ACHN (cell line): Measurements from ENCODE around the gene PPM1B.
"Not testable (repeated sequence)": the region's sequence is repeated elsewhere in the genome, so short reads cannot be mapped to it uniquely, and the experiment has no call there.

Experiments
- DNase-seq: peaks from one replicate; pipeline ENCODE4 v3.0.0-alpha.2; 2015
- in situ Hi-C: cut with HindIII; loops from 2 replicates; pipeline ENCODE4 v1.10.0; 2017; ENCODE audit warnings: low sequenced_read_pairs, low pct_ligation_motif_present, low pct_unique_long_range_greater_than_20kb

Gene PPM1B

DNA sequence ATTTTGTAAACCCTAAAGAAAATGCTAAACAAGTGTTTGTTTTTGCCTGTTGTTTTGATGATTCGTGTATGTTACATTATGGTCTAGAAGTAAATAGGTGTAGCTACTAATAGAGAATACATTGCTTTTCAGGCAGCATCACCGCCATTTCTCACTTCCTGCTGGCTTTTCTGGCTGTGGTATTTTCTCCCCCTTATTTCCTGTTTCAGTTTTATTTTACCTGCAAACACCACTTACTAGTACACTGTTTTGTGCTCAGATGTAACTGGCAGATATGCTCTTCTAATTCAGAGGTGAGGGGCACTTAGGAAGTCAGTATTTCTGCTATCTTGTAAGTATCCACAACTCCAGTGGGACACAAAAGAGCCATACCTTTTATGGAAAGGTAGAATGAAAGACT, 68.5 kb downstream of the PPM1B start:
- DNase-seq: no peak

DNA sequence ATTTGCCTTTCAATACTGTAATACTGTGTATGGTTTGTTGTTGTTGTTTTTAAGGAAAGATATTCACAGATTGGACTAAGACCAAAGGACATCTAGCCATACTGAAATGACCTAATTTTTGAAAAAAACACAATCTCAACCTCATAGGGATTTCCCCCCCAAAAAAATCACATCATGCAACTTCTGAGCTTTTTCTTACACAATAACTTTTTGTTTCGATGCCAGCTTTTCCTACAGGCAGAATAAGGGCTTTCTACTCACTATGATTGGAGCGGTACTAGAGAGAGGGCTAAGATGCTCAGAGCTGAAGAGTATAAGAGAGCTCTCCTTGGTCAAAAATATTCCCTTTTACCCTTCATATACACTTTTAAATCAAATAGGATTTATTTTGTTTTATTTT, 74.2 kb downstream of the PPM1B start:
- in situ Hi-C loops: no loop called here

More for the DNA sequence above, 68.5 kb downstream of the PPM1B start:
- in situ Hi-C loops: no loop called here

DNA sequence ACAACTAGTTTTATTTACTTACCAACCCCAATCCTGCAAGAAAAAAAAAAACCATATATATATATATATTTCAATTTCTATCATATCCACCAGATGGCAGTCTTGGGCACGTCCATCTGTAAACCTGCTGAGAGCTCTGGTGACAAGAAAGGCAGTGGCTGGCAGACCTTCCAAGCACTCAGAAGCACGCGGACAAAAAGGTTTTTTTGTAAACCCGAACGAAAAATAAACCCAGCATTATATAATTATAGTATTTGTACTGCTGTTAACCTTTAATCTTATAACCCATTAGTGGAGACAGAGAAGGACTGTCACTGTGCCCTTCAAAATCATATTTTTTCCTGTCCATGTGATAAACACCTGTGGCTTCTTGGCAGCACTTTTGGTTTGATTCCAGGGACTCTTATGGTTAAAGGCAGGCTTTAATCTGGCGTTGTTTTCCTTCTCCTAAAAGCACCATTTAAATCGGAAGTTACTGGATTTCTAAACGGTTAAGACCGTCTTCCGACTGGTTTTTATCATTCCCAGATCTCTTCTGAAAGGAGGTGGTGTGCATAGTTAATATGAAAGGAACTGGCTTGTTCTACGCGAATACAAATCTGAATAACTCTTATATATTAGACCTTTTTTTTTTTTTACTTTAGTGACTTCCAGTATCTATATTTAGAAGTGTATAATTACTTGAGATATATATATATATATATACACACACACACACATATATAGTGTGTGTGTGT, 75.6 kb downstream of the PPM1B start:
- peak; percentile 87 for DNase-seq
- in situ Hi-C loops: no loop called here

More for the DNA sequence above, 74.2 kb downstream of the PPM1B start:
- DNase-seq: no peak

DNA sequence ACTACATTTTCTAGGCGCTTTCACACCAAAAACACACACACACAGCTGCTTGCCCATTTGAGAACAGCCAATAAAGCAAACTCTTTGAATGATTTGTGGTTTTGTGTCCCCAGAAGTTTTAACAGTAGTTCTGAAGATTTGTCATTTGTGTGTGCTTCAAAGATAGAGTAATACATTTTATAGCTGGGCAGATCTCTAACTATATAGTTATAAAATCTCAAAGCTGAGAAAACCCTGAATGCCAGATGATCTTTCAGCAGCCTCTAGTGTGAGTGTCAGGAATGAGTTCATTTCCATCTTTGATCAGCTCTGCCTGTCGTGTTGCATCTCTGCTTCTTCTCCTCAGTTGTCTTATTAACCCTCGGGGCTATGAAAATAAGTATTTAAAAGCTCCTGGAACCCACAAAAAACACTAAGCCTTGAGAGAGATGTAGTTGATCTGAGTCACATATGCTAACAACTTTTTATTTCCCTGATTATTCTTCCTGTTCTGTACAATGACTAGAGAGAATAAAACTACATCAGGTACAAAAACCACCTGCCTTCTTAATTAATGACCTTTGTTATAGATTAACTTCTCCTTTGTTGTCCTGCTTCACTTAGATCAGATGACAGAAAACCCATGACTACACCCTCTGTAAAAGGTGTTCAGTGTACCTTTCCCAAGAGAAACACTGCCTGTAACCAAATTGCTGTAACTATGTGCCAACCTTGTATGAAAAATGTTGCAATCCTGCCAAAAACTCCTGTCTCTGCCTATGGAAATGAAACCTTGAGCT, 76.6 kb downstream of the PPM1B start:
- no peak for DNase-seq
- in situ Hi-C loops: no loop called here

DNA sequence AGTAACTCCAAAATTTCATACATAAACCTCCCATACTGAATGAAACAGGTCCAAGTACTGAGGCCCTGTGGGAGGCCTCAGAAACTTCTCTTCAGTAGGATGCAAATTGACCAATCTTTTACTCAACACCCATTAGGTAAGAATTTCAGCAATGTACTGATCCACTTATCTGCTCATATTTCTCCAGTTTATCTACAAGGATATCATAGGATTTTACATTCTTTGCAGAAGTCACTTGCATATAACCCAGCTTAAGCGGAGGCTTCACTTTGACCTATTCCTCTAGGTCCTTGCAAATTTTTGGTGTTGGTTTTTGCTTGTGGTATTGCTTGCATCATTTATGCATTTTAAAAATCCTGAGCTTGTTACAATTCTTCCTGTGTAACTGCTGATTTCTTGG, 77.8 kb downstream of the PPM1B start:
- in situ Hi-C loops: no loop called here

DNA sequence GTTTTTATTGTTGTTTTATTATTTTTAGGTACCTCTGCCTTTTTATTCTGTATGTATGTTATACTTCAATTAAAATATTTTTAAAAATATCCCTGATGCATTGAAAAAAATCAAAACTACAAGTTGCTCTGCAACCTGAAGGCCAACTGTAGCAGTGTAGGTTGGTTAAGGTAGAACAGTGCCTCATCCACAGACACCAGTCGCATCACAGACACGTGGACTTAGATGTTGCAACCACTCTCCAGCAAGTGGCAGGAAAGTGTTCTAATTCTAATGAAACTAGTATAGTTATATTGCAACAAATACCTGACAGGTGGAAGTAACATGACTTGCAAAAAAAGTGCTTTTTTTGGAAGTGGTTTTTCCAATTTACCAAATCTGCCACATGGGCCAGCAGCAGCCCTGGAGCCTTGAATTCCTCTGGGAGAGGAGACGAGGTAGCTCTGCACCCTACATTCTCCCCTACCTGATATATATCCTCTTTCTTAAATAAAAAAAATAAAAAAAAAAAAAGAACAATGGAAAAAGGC, 78.2 kb downstream of the PPM1B start:
- in situ Hi-C loops: no loop called here
- no peak for DNase-seq

More for the DNA sequence above, 77.8 kb downstream of the PPM1B start:
- DNase-seq: no peak

DNA sequence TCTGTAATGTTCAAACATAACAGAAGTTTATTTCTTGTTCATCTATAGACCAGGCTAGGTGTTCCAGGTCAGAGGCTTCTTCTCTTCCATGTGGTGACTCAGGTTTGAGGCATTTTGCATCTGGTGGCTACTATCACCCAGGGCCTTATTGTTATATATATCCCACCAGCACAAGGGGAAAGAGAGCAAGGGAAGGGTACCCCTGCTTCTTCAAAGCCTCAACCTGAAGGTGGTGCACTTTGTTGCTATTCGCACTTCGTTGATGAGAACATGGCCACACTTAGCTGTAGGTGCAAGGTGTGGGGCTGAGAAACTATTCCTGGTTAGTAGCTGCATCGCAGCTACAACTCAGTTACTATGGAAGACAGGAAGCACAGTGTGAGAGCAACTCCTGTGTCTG, 79.2 kb downstream of the PPM1B start:
- DNase-seq: peak; percentile 72
- in situ Hi-C loops: no loop called here

DNA sequence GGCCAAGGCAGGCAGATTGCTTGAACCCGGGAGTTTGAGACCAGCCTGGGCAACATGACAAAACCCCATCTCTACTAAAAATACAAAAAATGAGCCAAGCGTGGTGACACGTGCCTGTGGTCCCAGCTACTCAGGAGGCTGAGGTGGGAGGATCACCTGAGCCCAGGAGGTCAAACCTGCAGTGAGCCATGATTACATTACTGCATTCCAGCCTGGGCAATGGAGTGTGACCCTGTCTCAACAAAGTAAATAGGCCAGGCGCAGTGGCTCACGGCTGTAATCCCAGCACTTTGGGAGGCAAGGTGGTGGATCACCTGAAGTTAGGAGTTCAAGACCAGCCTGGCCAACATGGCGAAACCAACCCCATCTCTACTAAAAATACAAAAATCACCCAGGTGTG, 80.6 kb downstream of the PPM1B start:
- in situ Hi-C loops, DNase-seq: not testable (repeated sequence)

DNA sequence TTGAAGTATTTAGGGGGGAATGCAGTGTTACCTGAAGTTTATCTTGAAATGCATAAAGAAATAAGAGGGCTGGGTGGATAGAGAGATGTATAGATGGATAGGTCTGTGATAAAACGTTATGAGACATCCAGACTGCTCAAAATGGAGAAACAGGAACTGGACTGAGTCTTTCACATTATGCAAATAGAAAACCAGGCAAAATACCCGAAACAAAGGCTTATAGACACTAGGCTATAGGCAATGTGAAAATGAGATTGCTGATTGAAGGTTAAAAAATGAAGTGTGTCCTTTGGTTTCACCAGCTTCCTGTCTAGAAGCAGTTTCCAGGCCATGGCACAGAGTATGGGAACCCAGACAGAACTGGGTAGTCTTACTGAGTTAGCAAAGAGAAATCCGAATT, 81.7 kb downstream of the PPM1B start:
- in situ Hi-C loops: no loop called here
- no peak for DNase-seq

DNA sequence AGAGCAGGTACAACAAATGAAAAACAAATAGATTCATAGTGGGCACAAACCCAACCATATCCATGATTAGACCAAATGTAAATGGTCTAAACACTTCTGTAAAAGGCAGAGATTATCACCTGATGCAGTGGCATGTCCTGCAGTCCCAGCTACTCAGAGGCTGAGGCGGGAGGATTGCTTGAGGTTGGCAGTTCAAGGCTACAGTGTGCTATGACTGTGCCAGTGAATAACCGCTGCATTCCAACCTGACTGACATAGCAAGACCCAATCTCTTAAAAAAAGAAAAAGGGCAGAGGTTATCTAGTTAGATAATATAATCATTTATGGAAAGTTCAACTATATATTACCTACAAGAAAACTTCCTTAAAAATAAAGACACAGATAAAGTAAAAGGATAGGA, 85.3 kb downstream of the PPM1B start:
- no peak for DNase-seq
- in situ Hi-C loops: no loop called here

DNA sequence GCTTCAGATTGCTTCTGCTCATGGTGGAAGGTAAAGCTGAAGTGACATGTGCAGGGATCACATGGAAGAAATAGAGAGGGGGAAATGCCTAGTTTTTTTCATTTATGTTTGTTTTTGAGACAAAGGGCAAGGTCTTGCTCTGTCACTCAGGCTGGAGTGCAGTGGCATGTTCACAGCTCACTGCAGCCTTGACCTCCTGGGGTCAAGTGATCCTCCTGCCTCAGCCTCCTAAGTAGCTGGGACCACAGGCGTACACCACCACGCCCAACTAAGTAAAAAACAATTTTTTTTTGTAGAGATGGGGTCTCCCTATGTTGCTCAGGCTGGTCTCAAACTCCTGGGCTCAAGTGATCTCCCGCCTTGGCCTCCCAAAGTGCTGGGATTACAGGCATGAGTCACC, 87.0 kb downstream of the PPM1B start:
- in situ Hi-C loops, DNase-seq: not testable (repeated sequence)

DNA sequence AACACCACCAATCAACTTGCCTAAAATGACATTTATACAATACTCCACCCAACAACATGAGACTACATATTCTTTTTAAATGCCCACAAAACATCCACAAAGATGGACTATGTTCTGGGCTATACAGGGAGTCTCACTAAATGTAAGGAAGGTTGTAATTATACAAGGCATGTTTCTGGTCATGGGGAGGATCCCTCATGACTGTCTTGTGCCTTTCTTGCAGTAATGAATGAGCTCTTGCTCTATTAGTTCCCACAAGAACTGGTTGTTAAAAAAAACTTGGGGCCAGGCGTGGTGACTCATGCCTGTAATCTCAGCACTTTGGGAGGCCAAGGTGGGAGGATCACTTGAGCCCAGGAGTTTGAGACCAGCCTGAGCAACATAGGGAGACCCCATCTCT, 89.1 kb downstream of the PPM1B start:
- in situ Hi-C loops, DNase-seq: not testable (repeated sequence)

DNA sequence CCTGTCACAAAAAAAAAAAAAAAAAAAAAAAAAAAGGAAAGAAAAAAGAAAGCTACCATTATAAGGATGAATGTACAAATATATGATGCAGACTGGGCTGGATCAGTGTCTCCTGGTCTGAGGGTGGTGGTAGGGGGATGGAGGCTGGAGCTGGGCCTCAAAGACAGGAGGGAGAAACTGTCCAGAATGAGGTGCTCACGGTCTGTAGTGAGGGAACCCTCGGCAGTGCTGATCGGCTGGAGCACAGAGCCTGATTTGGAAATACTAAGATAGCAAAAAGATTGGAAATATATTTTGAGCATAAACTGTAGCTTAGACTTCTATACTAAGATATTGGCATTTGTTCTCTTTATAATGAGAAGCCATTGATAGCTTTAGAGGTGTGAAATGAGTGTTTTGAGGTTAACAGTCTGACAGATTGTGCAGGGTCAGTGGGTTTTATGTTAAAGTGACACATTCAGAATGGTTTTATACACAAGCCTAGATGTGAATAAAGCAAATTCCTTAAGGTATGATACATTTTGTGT, 98.7 kb downstream of the PPM1B start:
- in situ Hi-C loops: no loop called here
- DNase-seq: no peak

DNA sequence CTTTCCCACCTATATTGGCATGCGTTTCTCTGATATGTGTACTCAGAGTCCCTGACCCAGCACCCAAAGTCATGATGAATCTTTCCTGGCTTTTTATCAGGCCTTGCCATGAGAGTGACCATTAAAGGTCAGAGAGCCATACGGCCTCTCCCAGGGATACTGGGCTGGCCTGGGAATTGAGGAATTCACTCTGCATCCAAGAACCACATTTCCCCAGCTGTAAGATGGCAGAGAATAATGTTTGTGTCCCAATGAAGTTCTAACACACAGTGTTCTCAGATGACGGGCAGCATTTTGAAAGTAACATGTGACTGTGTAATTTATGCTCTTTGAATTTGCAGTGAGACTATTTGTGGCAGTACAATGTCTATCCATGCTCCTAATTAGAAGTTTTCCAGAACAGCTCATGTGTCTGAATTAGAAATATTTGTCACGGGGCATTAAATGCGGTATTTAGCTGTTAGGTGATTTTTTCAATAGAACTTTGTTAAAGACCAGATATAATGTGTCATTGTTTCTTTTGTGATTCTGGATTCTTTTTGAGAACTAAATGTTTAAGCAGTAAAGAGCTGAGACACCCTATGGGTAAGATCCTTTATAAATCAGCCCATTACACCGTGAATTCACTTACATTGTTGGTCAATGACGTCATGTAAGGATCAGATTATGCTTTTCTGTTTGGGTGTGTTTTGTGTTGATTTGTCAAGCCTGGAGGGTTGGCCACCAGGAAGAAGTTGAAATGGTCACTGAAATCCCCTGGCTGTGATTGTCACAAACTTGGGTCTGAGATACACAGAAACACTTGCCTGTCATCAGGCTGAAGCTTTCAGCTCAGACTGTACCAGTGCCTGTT, 99.3 kb downstream of the PPM1B start:
- in situ Hi-C loops: no loop called here

DNA sequence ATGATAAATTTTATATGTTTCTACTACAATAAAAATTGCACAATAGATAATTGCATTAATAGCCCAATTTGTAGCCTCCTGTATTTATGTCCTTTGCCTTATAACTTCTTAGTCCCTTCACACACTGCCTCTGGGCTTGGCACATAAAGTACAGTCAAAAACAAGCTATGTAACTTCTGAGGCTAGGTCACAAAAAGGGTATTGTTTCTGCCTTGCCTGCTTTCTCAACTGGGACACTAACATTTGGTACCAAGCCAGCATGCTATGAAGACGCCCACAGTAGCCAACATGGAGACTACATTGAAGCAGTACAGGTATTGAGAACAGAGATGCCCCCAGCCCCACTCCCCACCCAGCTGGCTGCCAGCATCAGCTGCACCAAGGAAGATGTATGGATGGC, 101.2 kb downstream of the PPM1B start:
- DNase-seq: no peak
- in situ Hi-C loops: no loop called here

More for the DNA sequence above, 99.3 kb downstream of the PPM1B start:
- peak; percentile 39 for DNase-seq

DNA sequence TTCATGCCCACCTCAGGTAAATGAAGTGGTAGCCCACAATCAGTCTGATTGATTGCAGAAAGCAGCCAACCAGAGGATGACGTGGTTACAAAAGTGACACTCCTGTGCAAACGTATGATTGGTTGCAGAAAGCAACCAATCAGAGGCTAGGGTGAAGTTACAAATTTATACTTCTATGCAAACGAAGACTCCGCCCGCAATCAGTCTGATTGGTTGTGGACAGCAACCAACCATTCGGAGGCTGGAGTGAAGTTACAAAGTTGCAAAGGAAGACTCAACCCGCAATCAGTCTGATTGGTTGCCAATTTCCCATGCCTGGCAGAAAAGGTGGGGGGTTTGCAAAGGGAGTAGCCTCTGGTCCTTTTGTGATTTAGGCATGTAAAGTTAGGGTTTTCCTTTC, 102.6 kb downstream of the PPM1B start:
- DNase-seq: no peak
- in situ Hi-C loops: no loop called here

DNA sequence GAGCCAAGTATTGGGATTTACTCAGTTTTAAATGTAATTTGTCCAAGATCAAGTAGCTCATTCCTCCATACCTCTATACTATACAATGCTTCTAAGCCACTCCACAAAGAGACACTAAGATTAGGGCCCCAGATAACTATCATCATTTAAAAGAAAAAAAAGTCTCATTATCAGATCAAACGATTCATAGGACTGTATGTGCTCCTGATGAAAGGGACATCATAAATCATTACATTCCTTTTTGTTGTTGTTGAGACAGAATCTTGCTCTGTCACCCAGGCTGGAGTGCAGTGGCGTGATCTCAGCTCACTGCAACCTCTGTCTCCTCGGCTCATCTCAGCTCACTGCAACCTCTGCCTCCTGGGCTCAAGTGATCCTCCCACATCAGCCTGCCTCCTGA, 104.4 kb downstream of the PPM1B start:
- DNase-seq: no peak
- in situ Hi-C loops: no loop called here

DNA sequence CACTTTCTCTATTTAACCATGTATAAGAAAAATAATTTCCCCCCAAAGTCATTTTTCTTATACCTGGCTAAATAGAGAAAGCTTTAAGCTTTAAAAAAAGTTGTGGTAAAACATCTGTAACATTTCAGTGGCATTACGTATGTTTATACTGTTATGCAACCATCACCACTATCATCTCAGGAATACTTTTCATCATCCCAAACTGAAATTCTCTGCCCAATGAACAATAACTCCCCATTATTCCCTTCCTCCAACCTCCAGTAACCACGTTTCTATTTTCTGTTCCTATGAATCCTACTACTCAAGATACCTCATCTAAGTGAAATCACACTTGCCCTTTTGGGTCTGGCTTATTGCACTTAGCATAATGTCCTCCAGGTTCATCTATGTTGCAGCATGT, 104.9 kb downstream of the PPM1B start:
- in situ Hi-C loops: no loop called here
- no peak for DNase-seq

DNA sequence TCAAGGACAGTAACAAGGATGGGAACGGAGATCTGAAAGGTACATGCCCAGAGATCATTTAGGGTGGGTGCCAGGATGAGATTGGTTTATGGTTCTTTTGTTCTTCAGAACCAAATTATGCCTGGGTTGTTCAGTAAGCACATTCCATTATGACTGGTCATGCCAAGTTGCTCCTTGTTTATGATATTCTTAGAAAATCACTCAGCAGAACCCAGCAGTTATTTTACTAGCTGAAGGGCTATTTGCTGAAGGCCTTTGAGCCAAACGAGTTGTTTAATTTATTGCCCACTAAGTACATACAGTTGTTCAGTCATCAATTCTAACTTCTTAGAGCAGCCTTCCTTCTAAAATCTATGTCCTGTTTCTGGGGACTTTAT, 107.2 kb downstream of the PPM1B start:
- peak; percentile 83 for DNase-seq
- in situ Hi-C loops: no loop called here
